ENCODE results near the gene BANK1. TPM values are rescaled to one million over a fixed set of nuclear protein-coding genes. Genes with fewer than 3 reads are reported as not detected.

Gene BANK1
- total and polyA plus RNA-seq, 5 experiments from 2014 or later: 0.40 to 13.4 (median 5.8) TPM; not detected in 1

DNA sequence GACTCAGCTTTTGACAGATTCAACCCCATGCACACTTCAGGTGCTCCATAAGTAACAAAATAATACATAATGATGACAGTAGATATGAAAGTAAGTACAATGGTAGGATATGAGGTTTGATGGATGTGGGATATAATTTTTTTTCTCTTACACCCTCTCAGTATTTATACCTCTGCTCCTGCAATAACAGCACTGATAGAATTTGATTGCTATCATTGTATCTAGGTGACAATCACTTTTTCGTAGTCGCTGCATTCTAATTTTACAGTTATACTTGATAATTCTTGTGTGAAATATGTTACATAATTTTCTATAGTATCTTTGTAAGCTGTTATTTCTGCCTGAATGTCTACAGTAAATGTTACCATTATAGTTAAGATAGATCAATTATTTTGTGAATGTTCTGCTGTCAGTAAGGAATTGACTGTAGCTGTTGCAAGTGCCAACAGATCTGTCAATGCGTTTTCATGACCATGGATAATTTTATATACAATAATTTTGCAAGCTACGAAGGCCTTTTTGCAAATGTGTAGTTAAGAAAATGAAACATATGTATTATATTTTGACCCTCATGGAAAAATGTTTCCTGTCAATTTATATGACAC lies 128.9 kb downstream of the BANK1 start:
- H3K4me3 Mint-ChIP-seq: no peak overlapping the region
- H3K4me1 Mint-ChIP-seq: no peaks in the 10 kb centered on the region
- H3K27me3 Mint-ChIP-seq: peaks cover 0 to 2% (median 0%) of the 10 kb centered on the region in 5 donors
- POLR2A ChIA-PET: no interaction called here
- H3K27ac Mint-ChIP-seq: no peak overlapping the region
- DNase-seq: no peak
- H3K9me3 Mint-ChIP-seq: peaks cover 0 to 2% (median 0%) of the 10 kb centered on the region in 9 donors
- ATAC-seq: no peak
- no peaks in the 10 kb centered on the region for H3K36me3 Mint-ChIP-seq

DNA sequence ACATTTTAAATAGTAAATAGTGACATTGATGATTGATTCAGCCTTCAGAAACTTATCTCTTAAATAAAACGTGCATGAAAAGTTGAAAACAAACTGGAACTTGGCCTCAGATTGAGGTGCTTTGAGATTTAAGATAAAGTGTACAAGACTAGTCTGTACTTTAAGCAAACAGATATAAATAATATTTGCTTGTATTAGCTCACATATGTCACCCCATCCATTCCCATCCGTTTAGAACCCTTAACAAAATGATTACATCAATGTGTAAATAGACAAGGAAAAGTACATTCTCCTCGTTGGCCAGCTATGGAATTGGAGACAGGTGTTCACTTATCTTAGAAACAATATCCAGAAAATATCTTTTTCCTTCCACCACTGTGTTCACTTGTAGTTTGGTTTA lies 130.8 kb downstream of the BANK1 start:
- POLR2A ChIA-PET: no interaction called here
- ATAC-seq (no peak), DNase-seq (no peak)
- H3K4me1 Mint-ChIP-seq: no peaks in the 10 kb centered on the region
- no peaks in the 10 kb centered on the region for H3K9me3 Mint-ChIP-seq
- peaks cover 0 to 2% (median 0%) of the 10 kb centered on the region in 5 donors for H3K27me3 Mint-ChIP-seq
- H3K27ac Mint-ChIP-seq: no peak overlapping the region
- no peaks in the 10 kb centered on the region for H3K36me3 Mint-ChIP-seq
- H3K4me3 Mint-ChIP-seq: no peak overlapping the region

DNA sequence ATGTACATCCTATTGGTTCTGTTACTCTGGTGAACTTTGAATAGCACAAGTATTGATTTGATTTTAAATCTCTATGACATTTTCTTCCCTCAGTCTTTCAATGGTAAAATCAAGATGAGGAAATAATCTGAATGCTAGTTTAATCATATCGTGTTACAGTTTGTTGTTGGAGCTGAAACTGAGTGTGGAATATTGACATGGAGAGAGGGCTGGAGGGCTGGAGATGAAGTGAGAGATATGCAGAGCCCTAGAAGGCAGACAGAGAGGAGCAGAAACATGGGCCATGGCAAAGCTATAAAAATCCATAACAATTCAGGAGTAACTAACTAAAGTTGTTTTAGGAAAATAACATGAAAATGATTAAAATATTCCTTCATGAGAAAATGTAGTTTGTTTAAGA lies 141.1 kb downstream of the BANK1 start:
- no peak for DNase-seq
- Mint-ChIP-seq H3K4me3 (no peak overlapping the region), H3K9me3 (peaks cover 0 to 9% (median 0%) of the 10 kb centered on the region in 9 donors), H3K27ac (no peak overlapping the region), H3K36me3 (no peaks in the 10 kb centered on the region), H3K4me1 (no peaks in the 10 kb centered on the region), H3K27me3 (peaks cover 0 to 13% (median 0%) of the 10 kb centered on the region in 5 donors)
- POLR2A ChIA-PET: no interaction called here
- ATAC-seq: no peak

DNA sequence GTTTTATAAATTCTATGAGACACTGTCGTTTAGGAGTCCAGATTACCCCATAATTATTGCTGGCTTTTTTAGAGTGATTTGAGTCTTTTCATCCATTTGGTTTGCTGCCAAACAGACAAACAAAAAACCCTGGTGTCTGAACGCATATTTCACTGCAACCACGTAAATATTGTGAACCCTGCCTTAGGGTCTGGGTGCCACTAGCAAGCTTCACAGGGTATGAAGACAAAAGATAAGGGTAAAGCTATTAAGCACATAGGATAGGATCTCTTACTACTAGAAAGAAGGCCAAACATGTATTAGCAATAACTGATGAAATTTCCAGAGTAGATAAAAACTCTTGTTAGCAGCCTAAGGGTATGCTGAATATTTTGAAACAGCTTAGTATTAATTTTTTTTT lies 143.3 kb downstream of the BANK1 start:
- ATAC-seq (no peak), DNase-seq (no peak)
- Mint-ChIP-seq H3K36me3 (no peaks in the 10 kb centered on the region), H3K27ac (no peak overlapping the region), H3K9me3 (peaks cover 0 to 13% (median 0%) of the 10 kb centered on the region in 9 donors), H3K4me3 (no peak overlapping the region), H3K27me3 (peaks cover 0 to 7% (median 3%) of the 10 kb centered on the region in 5 donors), H3K4me1 (no peaks in the 10 kb centered on the region)
- POLR2A ChIA-PET: no interaction called here

DNA sequence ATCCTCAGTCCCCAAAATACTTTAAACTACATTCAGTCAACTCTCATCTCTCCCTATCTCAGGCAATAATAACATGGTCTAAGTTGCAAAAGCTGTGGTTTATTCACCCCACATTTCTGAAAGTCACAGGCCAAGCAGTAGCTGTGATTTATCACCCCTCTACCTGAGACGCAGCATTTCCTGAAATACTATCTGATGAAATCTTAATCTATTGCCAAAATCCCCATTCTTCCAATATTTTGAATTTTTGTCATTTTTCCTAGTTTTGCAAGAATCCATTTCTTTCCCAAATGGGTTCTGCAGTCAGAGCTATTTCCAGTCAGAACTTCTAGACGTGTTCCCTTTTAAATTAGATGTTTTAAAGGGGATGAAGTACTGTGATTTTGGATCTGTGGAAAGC lies 148.3 kb downstream of the BANK1 start:
- no peak for DNase-seq
- no peaks in the 10 kb centered on the region for H3K36me3 Mint-ChIP-seq
- peaks cover 2 to 11% (median 9%) of the 10 kb centered on the region in 5 donors for H3K27me3 Mint-ChIP-seq
- no peak for ATAC-seq
- H3K9me3 Mint-ChIP-seq: peaks cover 0 to 13% (median 0%) of the 10 kb centered on the region in 9 donors
- POLR2A ChIA-PET: no interaction called here
- H3K27ac Mint-ChIP-seq: no peak overlapping the region
- no peaks in the 10 kb centered on the region for H3K4me1 Mint-ChIP-seq
- no peak overlapping the region for H3K4me3 Mint-ChIP-seq

DNA sequence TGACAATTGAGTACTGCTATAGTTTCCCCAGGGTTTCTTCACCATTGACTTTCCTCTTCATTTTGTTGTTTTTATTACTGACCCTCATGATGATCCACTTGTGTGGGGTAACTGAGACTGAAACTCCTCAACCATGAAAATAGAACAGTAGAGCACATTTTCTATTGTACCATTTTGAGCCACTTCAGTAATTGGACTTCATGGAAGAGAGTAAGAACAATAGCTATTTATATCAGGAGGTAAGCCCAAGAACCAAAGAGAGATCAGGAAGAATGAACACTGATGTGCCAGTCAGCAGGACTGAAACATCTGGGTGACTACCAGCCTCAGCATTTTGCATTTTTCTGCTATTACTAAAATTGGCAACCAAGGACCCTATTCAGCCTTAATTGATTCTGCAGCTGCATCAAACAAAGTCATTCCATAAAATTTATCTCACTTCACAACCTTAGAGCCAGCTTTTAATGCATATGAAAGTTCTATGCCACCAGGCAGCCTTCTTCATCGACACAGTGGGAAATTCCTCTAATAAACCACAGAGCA lies 151.4 kb downstream of the BANK1 start:
- H3K27ac Mint-ChIP-seq: no peak overlapping the region
- H3K4me3 Mint-ChIP-seq: no peak overlapping the region
- H3K4me1 Mint-ChIP-seq: no peaks in the 10 kb centered on the region
- DNase-seq (no peak), ATAC-seq (no peak)
- POLR2A ChIA-PET: no interaction called here
- H3K27me3 Mint-ChIP-seq: peaks cover 2 to 17% (median 9%) of the 10 kb centered on the region in 5 donors
- no peaks in the 10 kb centered on the region for H3K36me3 Mint-ChIP-seq
- H3K9me3 Mint-ChIP-seq: peaks cover 0 to 9% (median 0%) of the 10 kb centered on the region in 9 donors

DNA sequence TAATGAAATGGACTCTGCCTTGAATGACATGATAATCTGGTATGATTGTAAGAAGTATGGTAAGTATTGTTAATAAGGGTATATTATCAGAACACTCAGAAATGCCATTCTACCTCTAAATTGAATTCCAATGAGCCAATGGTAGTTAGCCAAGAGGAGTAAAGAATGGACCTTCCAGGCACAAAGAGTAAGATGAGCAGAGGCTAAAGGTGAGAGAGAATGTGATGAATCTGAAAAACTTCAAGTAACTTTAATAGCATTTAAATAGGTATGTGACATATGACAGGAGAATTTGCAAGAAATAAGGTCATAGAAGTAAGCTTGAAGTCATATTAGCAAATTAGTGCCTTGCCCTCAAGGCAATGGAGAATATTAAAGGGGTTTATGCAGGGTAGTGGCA lies 152.4 kb downstream of the BANK1 start:
- Mint-ChIP-seq H3K27ac (no peak overlapping the region), H3K4me3 (no peak overlapping the region), H3K9me3 (no peaks in the 10 kb centered on the region), H3K36me3 (no peaks in the 10 kb centered on the region), H3K4me1 (no peaks in the 10 kb centered on the region), H3K27me3 (peaks cover 0 to 17% (median 2%) of the 10 kb centered on the region in 5 donors)
- DNase-seq (no peak), ATAC-seq (no peak)
- POLR2A ChIA-PET: no interaction called here

DNA sequence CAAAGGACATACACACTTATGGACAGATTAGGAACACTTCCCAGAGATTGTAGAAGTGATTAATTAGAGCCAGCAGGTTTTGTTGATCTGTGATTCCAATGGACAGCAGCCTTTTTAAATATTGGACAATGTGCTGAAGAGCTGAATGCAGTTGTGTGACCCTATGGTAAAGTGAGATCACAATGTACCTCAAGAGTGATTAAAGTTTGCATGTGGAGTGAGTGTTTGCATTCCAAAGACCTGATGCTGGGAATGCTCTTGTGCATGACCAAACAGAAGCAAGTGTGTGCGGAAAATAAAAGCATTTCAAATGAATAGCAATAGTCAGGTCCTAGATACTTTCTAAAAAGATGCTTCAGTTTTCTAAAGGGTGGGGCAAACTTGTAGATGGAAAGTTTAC lies 154.1 kb downstream of the BANK1 start:
- H3K27me3 Mint-ChIP-seq: peaks cover 0 to 17% (median 2%) of the 10 kb centered on the region in 5 donors
- H3K9me3 Mint-ChIP-seq: no peaks in the 10 kb centered on the region
- no peak for ATAC-seq
- no peak for DNase-seq
- no peak overlapping the region for H3K27ac Mint-ChIP-seq
- no peaks in the 10 kb centered on the region for H3K36me3 Mint-ChIP-seq
- H3K4me3 Mint-ChIP-seq: no peak overlapping the region
- no peaks in the 10 kb centered on the region for H3K4me1 Mint-ChIP-seq
- POLR2A ChIA-PET: no interaction called here

DNA sequence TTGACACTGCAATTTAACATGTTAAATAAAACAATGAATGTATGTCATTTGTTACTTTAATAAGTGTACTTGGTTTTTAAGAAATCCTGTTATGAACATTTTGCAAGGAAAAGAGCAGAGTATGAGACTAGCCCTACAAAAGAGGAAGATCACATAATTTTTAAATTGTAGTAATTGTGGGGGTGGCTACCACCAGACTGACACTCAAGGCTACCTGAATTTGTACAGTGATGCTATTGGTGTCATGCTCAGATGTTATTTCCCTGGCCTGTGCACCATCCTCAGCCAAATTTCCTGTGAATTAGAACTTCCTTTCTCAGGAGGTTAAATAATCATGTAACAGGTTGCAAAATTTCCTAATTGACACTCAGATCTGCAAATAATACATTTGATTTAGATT lies 157.5 kb downstream of the BANK1 start:
- POLR2A ChIA-PET: no interaction called here
- ATAC-seq (no peak), DNase-seq (no peak)
- Mint-ChIP-seq H3K36me3 (no peaks in the 10 kb centered on the region), H3K4me1 (no peaks in the 10 kb centered on the region), H3K9me3 (no peaks in the 10 kb centered on the region), H3K4me3 (no peak overlapping the region), H3K27me3 (peaks cover 0 to 10% (median 0%) of the 10 kb centered on the region in 5 donors), H3K27ac (no peak overlapping the region)

DNA sequence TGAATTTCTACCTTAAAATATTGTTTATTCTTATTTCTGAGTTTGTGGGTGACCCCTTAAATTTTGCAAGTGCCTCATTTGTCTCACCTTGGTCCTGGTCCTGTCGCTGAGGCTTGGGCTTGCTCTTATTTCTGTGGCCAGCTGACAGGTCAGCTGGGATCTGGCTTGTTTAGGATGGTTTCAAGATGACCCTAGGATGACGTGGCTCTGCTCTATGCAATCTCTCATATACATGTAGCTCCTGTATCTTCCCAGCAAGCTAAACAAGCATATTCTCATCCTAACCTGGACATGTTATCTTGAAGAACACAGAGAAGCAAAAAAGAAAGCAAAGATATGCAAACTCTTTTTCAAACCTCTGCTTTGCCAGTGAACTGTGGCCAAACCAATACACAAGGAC lies 158.4 kb downstream of the BANK1 start:
- Mint-ChIP-seq H3K27me3 (peaks cover 0 to 6% (median 0%) of the 10 kb centered on the region in 5 donors), H3K4me3 (no peak overlapping the region), H3K4me1 (no peaks in the 10 kb centered on the region), H3K27ac (no peak overlapping the region), H3K36me3 (no peaks in the 10 kb centered on the region), H3K9me3 (no peaks in the 10 kb centered on the region)
- POLR2A ChIA-PET: no interaction called here
- ATAC-seq (no peak), DNase-seq (no peak)

DNA sequence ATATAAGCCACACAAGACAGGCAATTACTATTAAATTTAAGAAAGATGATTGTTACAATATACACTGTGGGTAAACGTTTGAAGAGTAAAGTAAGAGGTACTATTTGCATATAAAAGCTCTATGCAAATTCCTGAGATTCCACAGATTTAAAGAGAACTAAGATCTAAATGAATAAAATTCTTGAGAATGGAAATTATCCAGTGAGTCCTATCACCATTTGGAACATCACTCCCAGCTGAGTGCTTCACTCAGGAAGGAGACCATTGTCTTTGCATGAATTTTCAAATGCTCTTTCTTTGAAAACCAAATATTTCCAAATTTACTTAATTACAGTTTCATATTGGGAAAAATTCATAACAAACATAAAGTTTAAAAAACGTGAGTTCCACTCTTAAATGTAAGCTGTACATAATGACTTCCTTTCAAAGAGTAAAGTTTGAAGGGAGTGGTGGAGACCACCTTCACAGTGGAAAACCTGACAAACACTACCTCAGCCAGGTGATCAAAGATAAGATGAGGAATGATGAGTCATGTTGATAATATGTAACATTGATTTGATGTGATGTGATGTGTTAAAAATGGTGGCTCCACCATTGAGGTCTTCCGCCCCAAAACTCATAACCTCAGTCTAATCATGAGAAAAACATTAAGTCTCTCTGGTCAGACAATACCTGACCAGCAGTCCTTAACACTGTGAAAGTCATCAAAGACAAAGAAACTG lies 159.9 kb downstream of the BANK1 start:
- Mint-ChIP-seq H3K27ac (no peak overlapping the region), H3K4me1 (no peaks in the 10 kb centered on the region), H3K36me3 (no peaks in the 10 kb centered on the region), H3K27me3 (no peaks in the 10 kb centered on the region), H3K4me3 (no peak overlapping the region), H3K9me3 (no peaks in the 10 kb centered on the region)
- ATAC-seq (no peak), DNase-seq (no peak)
- POLR2A ChIA-PET: no interaction called here

DNA sequence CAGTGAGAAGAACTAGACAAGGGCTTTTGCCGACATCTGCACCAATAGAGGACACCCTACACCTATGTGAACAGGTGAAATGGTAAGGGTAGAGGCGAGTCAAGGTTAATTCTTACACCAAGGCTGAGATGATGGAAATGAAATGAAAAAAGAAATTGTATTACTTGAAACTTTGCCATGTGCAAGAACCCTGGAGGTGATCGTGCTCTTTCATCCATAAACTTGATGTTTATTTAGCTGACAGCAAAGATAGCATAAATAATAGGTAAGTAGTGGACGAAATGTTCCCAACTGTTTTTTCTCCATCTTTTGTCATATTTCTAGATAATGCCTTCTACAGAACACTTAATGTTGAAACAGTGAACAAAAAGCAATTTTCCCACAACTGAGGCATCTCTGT lies 162.5 kb downstream of the BANK1 start:
- no peak for ATAC-seq
- H3K36me3 Mint-ChIP-seq: no peaks in the 10 kb centered on the region
- POLR2A ChIA-PET: no interaction called here
- H3K4me3 Mint-ChIP-seq: no peak overlapping the region
- H3K4me1 Mint-ChIP-seq: no peaks in the 10 kb centered on the region
- no peak for DNase-seq
- H3K9me3 Mint-ChIP-seq: no peaks in the 10 kb centered on the region
- H3K27ac Mint-ChIP-seq: no peak overlapping the region
- H3K27me3 Mint-ChIP-seq: no peaks in the 10 kb centered on the region

DNA sequence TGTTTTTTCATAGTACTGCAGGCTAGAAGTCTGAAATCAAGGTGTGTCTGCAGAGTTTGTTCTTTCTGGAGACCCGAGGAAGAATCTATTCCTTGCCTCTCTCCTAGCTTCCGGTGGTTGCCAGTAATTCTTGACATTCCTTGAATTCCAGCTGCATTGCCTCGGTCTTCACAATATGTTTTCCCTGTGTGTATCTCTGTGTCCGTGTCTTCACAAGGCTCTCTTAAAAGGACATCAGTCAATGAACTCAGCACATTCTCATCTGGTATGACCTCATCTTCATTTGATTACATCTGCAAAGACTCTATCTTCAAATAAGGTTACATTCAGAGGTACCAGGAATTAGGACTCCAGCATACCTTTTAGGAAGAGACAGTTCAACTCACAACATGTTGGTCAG lies 163.4 kb downstream of the BANK1 start:
- ATAC-seq: no peak
- no peak for DNase-seq
- Mint-ChIP-seq H3K4me1 (no peaks in the 10 kb centered on the region), H3K27ac (no peak overlapping the region), H3K36me3 (no peaks in the 10 kb centered on the region), H3K27me3 (no peaks in the 10 kb centered on the region), H3K9me3 (no peaks in the 10 kb centered on the region), H3K4me3 (no peak overlapping the region)
- POLR2A ChIA-PET: no interaction called here

DNA sequence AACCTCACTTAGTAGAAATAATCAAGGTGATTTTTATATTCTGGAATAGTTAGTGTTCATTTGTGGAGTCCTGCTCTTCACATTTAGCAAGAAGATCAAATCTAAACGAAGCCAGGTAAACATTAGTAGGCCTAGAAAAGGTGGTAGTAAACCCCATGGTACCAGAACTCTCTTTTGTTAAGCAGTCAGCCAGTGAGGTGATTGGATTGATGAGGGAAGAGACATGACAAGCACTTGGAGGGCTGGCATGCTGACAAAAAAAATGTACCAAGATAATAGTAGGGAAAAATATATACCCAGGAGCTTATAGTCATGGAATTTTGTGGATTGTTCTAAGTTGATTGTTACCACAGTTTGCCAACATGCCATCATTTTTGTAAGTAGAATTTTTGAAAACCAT lies 163.8 kb downstream of the BANK1 start:
- ATAC-seq: no peak

More for the DNA sequence above, 163.8 kb downstream of the BANK1 start:
- no peak overlapping the region for H3K4me3 Mint-ChIP-seq
- no peaks in the 10 kb centered on the region for H3K9me3 Mint-ChIP-seq
- H3K4me1 Mint-ChIP-seq: no peaks in the 10 kb centered on the region
- H3K27ac Mint-ChIP-seq: no peak overlapping the region
- no peak for DNase-seq
- no peaks in the 10 kb centered on the region for H3K27me3 Mint-ChIP-seq
- no peaks in the 10 kb centered on the region for H3K36me3 Mint-ChIP-seq
- POLR2A ChIA-PET: no interaction called here
